ENCODE results near the gene BPI. TPM values are rescaled to one million over a fixed set of nuclear protein-coding genes. Genes with fewer than 3 reads are reported as not detected.
"Not testable (repeated sequence)": the region's sequence is repeated elsewhere in the genome, so short reads cannot be mapped to it uniquely, and the experiment has no call there.

The BPI gene
- total RNA-seq (1 to 10 TPM in 1 of 9 donors, under 1 TPM in 3, not detected in 5; 0.18 to 2.9 (median 0.32) TPM), polyA plus RNA-seq (not detected)
- long read RNA-seq, donor 1, result 0 reads
- long read RNA-seq, donor 2, result 0 reads
- long read RNA-seq, donor 3, result 0 reads

- DNase-seq (peak in 4 of 5 donors; percentile 45 to 70 (median 48)), ATAC-seq (peak in 3 of 4 donors; percentile 22 to 53 (median 53))
- Histone ChIP-seq H3K4me1 (peaks cover 0 to 48% (median 4%) of the 10 kb centered on the region in 12 donors), H3K9me3 (peaks cover 0 to 2% (median 0%) of the 10 kb centered on the region in 12 donors), H3K27me3 (peaks cover 0 to 22% (median 0%) of the 10 kb centered on the region in 9 donors), H3K4me3 (no peak within 1 kb of the TSS), H3K36me3 (no peaks in the 10 kb centered on the region), H3K27ac (no peak within 1 kb of the TSS)
- WGBS, 4 donors, result 76 to 81% (median 79%) methylated on average over 19 to 21 of the region's 21 CpGs
- no peak for TF ChIP-seq CTCF (IDR thresholded peaks at IDR 0.05)
- no peak for TF ChIP-seq POLR2A (IDR thresholded peaks at IDR 0.05)
- intact Hi-C loops (cut with DNase I), result no loop called here
These were observed at the start of gene BPI for GRCh38 chr20:38303908-38304379. Gene BPI (plus strand): TSS chr20:38304156. CDS start chr20:38304224, 68 bp downstream.

DNA sequence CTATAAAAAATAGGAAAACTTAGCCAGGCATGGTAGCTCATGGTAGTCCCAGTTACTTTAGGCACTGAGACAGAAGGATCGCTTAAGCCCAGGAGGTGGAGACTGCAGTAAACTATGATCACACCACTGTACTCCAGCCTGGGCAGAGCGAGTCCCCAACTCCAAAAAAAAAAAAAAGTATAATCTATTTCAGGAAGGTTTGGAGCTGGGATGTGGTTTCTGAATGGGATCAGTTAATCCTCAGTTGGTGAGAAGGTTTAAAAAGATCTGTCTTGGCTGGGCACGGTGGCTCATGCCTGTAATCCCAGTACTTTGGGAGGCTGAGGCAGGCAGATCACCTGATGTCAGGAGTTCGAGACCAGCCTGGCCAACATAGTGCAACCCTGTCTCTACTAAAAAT is 49.3 kb upstream of the BPI start:
- not testable (repeated sequence) for H3K27me3 ChIP-seq, H3K4me3 ChIP-seq, DNase-seq, H3K9me3 ChIP-seq, ATAC-seq, H3K36me3 ChIP-seq
- intact Hi-C loops (cut with DNase I), result loop anchor here in 1 of 10 donors (10.0 kb wide), 1 partner anchor 640 kb away; no protein-coding TSS in a partner anchor
- Histone ChIP-seq H3K4me1 (peaks cover 0 to 50% (median 3%) of the 10 kb centered on the region in 12 donors), H3K27ac (peak overlapping the region in 5 of 12 donors; percentile 45 to 68 (median 64))
- 79 to 85% (median 85%) methylated on average over 4 of the region's 4 CpGs for WGBS, 4 donors

GRCh38 chr20:38255393-38255792 is 48.6 kb upstream of the BPI start:
- WGBS, 4 donors, result 68 to 86% (median 76%) methylated on average over 5 of the region's 5 CpGs
- peak overlapping the region in 7 of 12 donors; percentile 43 to 65 (median 57) for H3K27ac ChIP-seq
- peak in 1 of 5 donors; percentile 49 for DNase-seq

GRCh38 chr20:38256021-38256420 is 47.9 kb upstream of the BPI start:
- intact Hi-C loops (cut with DNase I), result loop anchor here in 1 of 10 donors (10.0 kb wide), 1 partner anchor 641 kb away; no protein-coding TSS in a partner anchor
- DNase-seq (no peak), ATAC-seq (no peak)
- 70 to 84% (median 78%) methylated on average over 4 of the region's 4 CpGs for WGBS, 4 donors
- peaks cover 0 to 50% (median 7%) of the 10 kb centered on the region in 12 donors for H3K4me1 ChIP-seq
- H3K27ac ChIP-seq, result peak overlapping the region in 8 of 12 donors; percentile 42 to 64 (median 54)
- TF ChIP-seq CTCF (IDR thresholded peaks at IDR 0.05) (no peak), POLR2A (IDR thresholded peaks at IDR 0.05) (no peak)
- no peaks in the 10 kb centered on the region for H3K9me3 ChIP-seq
- H3K27me3 ChIP-seq, result peaks cover 0 to 20% (median 12%) of the 10 kb centered on the region in 9 donors
- H3K4me3 ChIP-seq, result peak overlapping the region in 1 of 12 donors; percentile 16
- H3K36me3 ChIP-seq, result no peaks in the 10 kb centered on the region

More at GRCh38 chr20:38255393-38255792, 48.6 kb upstream of the BPI start:
- TF ChIP-seq CTCF (IDR thresholded peaks at IDR 0.05) (no peak), POLR2A (IDR thresholded peaks at IDR 0.05) (no peak)
- ATAC-seq, result peak in 3 of 4 donors; percentile 48 to 64 (median 60)
- H3K4me1 ChIP-seq, result peaks cover 0 to 50% (median 4%) of the 10 kb centered on the region in 12 donors
- H3K9me3 ChIP-seq, result no peaks in the 10 kb centered on the region
- intact Hi-C loops (cut with DNase I), result loop anchor here in 1 of 10 donors (10.0 kb wide), 1 partner anchor 641 kb away; no protein-coding TSS in a partner anchor
- H3K36me3 ChIP-seq, result no peaks in the 10 kb centered on the region
- peak overlapping the region in 1 of 12 donors; percentile 16 for H3K4me3 ChIP-seq
- H3K27me3 ChIP-seq, result peaks cover 0 to 13% (median 6%) of the 10 kb centered on the region in 9 donors

Data from heart left ventricle (tissue), 16 donors.